GM19043 (cell line): ENCODE data around the gene WNT7A.

Experiments
- ATAC-seq: cut with Tn5 transposase; IDR thresholded peaks from one replicate; pipeline ENCODE4 v1.9.1; 2021; ENCODE audit warnings: low read depth; ENCODE audit not compliant: unreplicated experiment

Gene WNT7A

GRCh38 chr3:13850161-13850945 lies 29.5 kb downstream of the WNT7A start:
- ATAC-seq, result no peak

GRCh38 chr3:13849018-13849417 lies 30.9 kb downstream of the WNT7A start:
- ATAC-seq, result no peak

- ATAC-seq, result no peak
Observed at GRCh38 chr3:13846716-13847570, 32.9 kb downstream of the WNT7A start.

- no peak for ATAC-seq
Observed at GRCh38 chr3:13846238-13846637, 33.6 kb downstream of the WNT7A start.

GRCh38 chr3:13845806-13846205 lies 34.1 kb downstream of the WNT7A start:
- ATAC-seq, result no peak

GRCh38 chr3:13844911-13845310 lies 35.0 kb downstream of the WNT7A start:
- no peak for ATAC-seq

- no peak for ATAC-seq
Observed at GRCh38 chr3:13844286-13844685, 35.6 kb downstream of the WNT7A start.

GRCh38 chr3:13843351-13843750 lies 36.5 kb downstream of the WNT7A start:
- no peak for ATAC-seq

- ATAC-seq, result no peak
Observed at GRCh38 chr3:13842226-13842625, 37.6 kb downstream of the WNT7A start.

- no peak for ATAC-seq
Observed at GRCh38 chr3:13841826-13842225, 38.0 kb downstream of the WNT7A start.

- ATAC-seq, result no peak
Observed at GRCh38 chr3:13841141-13841540, 38.7 kb downstream of the WNT7A start.

GRCh38 chr3:13840456-13840855 lies 39.4 kb downstream of the WNT7A start:
- no peak for ATAC-seq

GRCh38 chr3:13839726-13840340 lies 40.0 kb downstream of the WNT7A start:
- ATAC-seq, result no peak

- no peak for ATAC-seq
Observed at GRCh38 chr3:13839253-13839652, 40.6 kb downstream of the WNT7A start.

- no peak for ATAC-seq
Observed at GRCh38 chr3:13838421-13838820, 41.5 kb downstream of the WNT7A start.

- no peak for ATAC-seq
Observed at GRCh38 chr3:13837751-13838150, 42.1 kb downstream of the WNT7A start.

- no peak for ATAC-seq
Observed at GRCh38 chr3:13836658-13837587, 42.9 kb downstream of the WNT7A start.

GRCh38 chr3:13835246-13835645 lies 44.6 kb downstream of the WNT7A start:
- no peak for ATAC-seq

- ATAC-seq, result no peak
Observed at GRCh38 chr3:13834258-13835035, 45.4 kb downstream of the WNT7A start.
